Endothelial cell of hepatic sinusoid (primary cell): ENCODE measurements around the gene RABEPK.
"Not testable (repeated sequence)": the region's sequence is repeated elsewhere in the genome, so short reads cannot be mapped to it uniquely, and the experiment has no call there.

Source experiments
- in situ Hi-C: cut with HindIII; loops from 2 replicates; pipeline ENCODE4 v1.10.0; 2017; ENCODE audit warnings: low sequenced_read_pairs

The RABEPK gene, protein sequence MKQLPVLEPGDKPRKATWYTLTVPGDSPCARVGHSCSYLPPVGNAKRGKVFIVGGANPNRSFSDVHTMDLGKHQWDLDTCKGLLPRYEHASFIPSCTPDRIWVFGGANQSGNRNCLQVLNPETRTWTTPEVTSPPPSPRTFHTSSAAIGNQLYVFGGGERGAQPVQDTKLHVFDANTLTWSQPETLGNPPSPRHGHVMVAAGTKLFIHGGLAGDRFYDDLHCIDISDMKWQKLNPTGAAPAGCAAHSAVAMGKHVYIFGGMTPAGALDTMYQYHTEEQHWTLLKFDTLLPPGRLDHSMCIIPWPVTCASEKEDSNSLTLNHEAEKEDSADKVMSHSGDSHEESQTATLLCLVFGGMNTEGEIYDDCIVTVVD

DNA sequence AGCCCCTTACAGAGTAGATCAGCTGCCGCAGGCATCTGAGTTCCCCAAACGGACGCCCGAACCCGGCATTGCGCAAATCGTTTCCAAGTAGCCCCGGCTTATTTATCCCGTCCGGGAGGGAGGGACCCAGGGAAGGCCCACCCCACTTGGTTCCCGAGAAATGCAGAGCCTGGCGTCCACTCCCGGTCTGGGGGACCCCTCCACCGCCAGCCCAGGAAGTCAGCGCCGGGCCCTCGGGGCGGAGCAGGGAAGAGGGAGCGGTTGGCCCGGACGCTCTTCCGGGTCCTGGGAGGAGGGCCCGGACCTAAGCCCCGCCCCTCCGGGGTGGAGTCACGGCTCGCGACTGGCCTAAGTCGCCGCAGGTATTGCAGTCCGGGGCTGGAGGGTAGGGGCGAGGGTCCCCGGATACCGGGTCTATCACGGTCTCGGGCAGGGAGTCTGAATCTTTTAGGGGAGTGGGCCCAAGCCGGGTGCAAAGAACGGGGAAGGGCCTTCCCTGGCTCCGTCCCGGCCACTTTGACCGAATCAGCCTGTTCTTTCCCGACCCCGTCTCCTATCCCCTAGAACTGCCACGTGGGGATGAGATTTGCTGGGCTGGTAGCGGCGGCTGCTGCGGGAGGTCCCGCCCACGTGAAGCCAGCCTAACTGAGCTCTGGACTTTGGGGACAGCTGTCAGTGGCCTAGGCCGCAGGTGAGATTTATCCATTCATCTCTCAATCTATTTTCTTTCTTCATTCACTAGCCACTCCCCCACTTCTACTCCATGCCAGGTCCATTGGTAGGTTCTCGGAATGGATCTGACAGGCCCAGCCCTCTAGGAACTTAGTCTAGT is at the start of gene RABEPK:
Gene RABEPK, plus strand, starts transcription at position 327 of the 832 bp plus-strand sequence. CDS start 2,472 bp downstream, outside the sequence.
- in situ Hi-C loops: no loop called here

DNA sequence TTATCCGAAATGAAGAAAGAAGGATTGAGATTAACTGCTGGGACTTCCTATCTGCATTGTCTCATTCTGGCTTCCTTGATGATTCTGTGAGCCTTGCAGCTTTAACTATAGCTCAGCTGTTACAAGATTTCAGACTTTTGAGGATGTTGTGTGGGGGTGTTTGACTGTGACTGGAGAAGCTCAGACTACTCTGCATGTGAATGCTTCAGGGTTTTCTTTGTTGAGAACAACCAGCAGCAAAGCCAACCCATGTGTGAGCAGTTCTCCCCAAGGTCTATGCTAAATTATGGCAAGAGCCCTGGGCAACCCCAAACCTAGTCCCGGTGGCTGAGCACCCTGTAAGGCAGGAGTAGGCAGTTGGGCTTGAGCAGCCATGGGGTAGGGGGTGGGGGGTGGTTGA is 48.6 kb upstream of the RABEPK start:
- in situ Hi-C loops: no loop called here

DNA sequence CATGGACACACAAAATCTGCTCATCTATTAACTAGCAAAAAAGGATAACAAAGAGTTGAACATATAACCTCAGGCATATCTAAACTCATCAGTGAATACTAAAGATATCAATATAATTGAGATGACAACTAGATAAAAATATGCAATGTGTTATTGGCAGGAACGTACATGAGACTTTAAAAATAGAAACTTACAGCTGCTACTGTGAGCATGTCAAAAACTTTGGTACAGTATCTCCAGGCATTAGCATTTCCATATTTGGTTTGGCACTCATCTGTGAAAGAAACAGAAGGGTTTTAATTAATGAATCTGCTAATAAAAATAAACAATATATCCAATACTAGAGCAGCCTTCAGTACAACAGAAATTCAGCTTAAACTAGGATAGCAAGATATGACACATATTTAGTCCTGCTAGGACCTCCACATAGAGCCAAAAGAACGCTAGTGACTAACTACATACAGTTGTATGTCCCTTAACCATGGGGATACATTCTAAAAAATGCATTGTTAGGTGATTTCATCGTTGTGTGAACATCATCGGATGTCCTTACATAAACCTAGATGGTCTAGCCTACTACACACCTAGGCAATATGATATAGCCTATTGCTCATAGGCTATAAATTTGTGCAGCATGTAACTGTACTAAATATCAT is 46.5 kb upstream of the RABEPK start:
- in situ Hi-C loops: no loop called here

DNA sequence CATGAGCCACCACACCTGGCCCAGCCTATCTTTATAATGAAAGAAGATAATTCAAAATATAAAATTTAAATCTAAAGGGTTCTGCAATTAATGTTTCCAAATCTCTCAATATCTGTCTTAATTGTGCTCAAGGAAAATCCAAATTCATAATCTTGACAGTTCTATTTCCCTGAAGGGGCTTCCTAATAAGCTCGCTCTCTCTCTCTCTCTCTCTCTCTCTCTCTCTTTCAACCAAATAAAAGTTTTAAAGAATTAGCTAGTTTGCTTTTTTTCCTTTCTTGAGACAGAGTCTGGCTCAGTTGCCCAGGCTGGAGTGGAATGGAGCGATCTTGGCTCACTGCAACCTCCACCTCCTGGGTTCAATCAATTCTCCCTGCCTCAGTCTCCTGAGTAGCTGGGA is 43.8 kb upstream of the RABEPK start:
- in situ Hi-C loops: no loop called here

DNA sequence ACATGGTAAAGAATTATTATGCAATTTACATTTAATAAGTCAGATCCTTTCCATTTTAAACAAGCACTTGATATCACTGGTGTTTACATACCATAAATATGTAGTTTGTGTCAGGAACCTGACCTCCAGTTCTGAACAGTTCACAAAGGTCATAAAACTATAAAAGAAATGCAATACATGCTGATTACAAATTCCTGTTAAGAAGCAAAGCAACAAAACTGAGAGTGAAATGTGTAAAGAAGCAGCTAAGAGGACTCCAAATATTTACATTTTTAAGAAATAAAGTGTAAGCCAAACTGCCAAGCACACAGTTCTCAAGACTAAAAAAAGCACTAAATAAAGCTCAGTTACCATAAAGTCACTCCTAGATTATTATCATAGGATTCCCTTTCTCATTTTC is 39.6 kb upstream of the RABEPK start:
- in situ Hi-C loops: no loop called here

DNA sequence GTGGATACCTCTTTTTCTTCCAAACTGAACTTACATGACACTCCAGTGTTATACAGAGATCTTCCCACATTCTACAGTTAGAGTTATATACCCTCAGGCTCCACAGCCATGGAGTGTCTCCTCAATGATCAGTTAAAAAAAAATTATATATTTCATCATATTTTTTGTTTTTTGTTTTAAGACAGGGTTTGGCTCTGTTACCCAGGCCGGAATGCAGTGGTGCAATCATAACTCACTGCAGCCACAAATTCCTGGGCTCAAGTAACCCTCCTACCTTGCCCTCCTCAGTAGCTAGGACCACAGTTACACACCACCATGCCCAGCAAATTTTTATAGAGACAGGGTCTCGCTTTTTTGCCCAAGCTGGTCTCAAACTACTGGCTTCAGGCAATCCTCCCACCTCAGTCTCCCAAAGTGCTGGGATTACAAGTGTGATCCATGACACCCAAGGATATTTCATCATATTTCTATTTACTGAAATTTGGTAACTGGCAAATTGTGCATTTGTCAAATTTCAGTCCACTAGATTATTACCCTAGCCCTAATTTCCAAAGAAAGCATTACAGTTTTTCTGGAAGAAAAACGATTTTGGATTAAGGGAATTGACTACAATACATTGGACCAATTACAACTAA is 38.9 kb upstream of the RABEPK start:
- in situ Hi-C loops: no loop called here

DNA sequence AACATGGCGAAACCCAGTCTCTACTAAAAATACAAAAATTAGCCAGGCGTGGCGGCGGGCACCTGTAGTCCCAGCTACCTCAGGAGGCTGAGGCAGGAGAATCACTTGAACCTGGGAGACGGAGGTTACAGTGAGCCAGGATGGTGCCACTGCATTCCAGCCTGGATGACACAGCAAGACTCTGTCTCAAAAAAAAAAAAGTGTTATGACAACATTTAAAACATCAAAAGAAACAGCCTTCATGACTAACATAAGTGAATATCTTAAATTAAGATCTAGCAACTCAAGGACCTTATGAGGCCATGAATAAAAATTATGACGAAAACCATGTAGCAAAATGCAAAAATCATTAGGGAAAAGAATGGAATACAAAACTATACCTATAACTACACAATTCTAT is 37.5 kb upstream of the RABEPK start:
- in situ Hi-C loops: not testable (repeated sequence)

DNA sequence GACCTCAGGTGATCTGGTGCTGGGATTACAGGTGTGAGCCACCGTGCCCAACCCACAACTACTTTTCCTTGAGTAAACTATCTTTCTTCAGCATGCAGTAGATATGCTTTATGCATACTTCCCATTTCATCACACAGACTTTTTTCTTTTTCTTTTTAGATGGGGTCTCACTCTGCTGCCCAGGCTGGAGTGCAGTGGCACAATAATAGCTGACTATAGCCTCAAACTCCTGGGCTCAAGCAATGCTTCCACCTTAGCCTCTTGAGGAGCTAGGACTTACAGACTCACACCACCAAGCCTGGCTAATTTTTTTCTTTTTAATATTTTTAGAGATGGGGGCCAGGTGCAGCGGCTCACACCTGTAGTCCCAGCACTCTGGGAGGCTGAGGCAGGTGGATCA is 33.6 kb upstream of the RABEPK start:
- in situ Hi-C loops: no loop called here

DNA sequence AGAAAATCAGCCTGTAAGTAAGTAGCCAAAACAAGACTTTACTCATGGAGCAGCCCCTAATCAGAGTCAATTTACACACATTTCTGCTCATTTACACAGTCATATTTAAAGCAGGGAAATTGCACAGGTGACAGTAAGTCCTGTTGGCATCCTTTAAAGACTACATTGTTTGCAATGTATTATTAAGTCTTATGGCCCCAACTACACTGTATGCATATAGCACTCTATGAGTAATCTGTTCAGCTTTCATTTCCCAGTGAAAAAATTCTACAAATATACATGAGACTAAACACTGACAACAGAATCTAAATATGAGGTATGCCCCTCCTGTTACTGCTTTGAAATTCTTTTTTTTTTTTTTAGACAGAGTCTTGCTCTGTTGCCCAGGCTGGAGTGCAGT is 30.4 kb upstream of the RABEPK start:
- in situ Hi-C loops: no loop called here

DNA sequence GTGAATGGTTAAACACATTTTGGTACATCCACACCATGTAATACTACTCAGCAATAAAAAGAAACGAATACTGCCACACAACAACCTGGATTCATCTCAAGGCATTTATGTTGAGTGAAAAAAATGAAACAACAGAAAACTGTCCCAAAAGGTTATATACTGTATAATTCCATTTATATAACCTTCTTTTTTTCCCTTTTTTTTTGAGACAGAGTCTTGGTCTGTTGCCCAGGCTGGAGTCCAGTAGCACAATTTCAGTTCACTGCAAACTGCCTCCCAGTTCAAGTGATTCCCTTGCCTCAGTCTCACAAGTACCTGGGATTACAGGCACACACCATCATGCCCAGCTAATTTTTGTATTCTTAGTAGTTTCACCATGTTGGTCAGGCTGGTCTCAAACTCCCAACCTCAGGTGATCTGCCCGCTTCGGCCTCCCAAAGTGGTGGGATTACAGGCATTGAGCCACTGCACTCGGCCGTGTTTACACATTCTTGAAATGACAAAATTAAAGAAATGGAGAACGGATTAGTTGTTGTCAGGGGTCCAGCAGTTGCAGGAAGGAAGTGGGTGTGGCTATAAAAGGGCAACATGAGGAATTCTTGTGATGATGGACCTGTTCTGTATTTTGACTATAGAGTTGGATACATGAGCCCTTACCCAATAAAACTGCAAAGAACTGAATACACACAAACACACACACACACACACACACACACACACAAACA is 28.1 kb upstream of the RABEPK start:
- in situ Hi-C loops: no loop called here

DNA sequence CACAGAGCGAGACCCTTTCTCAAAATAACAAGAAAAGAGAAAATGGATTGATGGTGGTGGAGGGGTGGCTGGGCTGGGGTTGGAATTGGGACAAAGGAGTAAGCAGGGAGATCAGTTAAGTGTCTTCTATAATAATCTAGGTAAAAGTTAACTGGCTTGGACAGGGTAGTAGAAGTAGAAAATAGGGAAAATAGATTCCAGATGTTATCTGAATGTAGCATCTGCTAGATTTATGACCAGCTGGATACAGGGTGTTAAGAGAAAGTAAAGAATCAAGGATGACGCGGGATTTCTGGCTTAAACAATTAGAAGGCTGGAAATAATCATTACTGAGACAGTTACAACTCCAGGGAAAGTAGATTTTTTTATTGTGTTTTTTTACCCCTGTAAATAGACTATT is 23.7 kb upstream of the RABEPK start:
- in situ Hi-C loops: no loop called here

DNA sequence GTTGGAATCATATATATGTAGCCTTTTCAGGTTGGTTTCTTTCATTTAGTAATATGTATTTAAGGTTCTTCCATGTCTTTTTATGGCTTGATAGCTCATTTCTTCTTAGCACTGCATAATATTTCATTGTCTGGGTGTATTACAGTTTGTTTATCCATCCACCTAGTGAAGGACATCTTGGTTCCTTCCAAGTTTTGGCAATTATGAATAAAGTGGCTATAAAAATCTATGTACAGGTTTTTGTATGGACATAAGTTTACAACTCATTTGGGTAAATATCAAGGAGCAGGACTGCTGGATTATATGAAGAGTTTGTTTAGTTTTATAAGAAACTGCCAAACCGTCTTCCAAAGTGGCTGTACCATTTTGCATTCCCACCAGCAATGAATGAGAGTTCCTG is 22.5 kb upstream of the RABEPK start:
- in situ Hi-C loops: no loop called here

DNA sequence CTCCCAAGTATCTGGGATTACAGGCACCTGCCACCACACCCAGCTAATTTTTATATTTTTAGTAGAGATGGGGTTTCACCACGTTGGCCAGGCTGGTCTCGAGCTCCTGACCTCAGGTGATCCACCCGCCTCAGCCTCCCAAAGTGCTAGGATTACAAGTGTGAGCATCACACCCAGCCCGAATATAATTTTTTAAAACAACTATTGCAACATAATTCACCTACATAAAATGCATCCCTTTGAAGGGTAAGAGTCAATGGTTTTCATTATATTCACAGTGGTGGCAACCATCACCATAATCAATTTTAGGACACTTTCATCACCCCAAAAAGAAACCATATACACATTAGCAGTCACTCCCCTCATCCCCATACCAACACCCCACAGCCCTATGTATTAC is 20.6 kb upstream of the RABEPK start:
- in situ Hi-C loops: not testable (repeated sequence)

DNA sequence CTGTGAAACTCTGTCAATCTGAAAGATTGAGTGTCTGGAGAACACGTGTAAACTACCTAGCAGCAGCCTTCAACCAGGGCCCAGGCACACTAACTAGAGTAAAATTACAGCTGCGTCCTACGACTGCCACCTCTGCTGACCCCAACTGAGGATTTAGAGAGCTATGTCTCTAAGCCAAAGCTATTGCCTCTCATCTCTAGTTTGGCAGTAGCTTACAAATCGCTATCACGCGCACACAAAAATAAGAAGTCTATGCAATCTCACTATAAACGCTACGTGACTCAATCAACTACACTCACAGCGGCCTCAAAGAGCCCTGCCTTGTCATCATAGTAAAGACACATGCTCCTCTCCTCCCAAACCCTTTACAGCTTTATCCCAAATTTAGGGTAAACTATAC is 19.5 kb upstream of the RABEPK start:
- in situ Hi-C loops: no loop called here

DNA sequence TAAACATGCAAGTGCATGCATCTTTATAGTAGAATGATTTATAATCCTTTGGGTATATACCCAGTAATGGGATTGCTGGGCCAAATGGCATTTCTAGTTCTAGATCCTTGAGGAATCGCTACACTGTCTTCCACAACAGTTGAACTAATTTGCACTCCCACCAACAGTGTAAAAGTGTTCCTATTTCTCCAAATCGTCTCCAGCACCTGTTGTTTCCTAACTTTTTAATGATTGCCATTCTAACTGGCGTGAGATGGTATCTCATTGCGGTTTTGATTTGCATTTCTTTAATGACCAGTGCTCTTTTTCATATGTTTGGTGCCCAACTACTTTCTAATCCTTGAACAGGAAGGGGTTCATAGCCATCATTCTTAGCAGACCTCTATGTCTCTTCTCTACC is 18.6 kb upstream of the RABEPK start:
- in situ Hi-C loops: not testable (repeated sequence)

DNA sequence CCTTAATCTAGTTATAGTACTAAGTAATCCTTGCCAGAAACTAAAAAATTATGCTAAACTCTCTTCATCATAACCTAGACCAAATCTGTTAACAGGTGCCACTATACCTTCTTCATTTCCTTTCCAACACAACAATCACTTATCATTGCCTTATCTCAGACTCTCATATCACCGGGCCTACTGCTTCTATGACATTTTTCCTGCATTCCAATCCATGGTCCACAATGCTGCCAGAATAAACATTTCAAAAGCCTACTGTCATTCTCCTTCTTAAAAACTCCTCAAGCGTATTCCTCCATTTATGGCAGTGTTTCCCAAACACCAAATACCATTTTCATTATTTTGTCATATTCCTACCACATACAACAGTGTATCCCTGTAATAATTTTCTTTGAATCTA is 17.3 kb upstream of the RABEPK start:
- in situ Hi-C loops: no loop called here

DNA sequence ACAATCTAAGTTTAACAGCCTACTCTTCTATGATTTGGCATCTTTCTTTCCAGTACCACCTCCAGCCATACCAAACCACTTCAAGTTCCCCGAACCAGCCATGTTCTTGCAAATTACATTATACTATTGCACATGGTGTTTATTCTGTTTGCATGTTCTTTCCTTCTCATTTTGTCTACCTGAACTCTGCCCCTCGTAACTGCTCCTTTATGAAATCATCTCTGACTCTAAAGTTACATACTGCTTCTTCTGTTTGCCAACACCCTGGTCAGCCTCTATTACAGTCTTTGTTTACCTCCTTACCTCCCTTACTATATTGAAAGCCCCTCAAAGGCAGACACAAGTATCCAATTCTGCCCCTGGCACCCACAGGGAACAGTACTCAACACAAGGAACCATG is 16.8 kb upstream of the RABEPK start:
- in situ Hi-C loops: no loop called here

DNA sequence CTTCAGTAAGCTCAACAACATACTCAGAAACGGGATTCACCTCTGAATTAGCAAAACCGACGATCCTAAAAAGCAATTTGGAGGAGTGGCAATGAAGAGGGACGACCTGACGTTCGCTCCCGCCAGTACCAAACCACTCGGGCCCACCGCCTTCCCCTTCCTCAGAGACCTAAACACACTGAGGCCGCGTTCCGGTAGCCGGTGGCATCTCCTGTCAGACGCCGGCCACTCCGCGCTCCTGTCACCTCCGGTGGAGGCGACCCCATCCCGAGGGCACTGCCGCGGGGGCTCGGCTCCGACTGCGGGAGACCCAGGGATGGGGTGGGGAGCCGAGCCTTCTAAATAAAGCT is 11.4 kb upstream of the RABEPK start:
- in situ Hi-C loops: no loop called here

DNA sequence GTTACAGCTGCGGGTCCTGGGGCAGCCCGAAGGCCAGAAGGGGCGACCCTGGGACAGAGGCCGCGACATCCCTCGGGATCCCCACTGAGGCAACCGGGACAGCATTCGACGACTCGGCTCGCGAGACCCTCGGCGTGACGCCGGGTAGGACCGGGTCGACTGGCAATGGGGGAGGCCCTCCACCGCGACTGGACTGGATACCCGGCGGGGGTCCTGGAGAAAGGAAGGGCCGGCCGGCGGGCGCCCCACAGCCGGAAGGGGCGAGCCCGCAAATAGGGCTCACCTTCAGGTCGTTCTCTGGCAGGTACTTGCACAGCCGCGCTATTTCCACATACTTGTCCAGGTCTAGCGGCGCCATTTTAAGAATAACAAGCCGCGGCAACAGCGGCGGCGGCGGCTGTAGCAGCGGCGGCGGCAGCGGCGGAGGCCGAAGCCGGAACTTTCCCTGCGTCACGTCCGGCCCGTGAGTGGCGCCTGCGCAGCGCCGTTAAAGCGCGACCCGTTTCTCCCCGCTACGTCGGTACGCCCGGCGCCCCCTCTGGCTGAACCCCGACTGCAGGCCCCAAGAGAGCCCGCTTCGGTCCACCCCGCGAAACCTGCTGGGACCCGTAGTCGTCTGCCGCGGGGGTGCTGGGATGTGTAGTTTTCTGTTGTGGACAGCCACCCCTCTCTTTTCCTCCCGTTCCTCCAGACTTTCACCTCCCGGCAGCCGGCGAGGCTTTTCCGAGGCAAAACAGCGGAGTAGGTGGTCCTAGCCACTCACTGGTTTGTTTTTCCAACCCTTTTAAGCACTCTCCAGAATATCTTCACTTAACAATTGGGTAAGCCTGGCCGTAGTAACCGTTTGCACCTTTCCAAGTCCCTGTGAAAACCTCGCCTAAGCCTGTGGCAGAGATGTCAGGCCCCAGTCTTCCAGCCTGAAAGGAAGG is 10.7 kb upstream of the RABEPK start, which contains the start of gene PPP6C:
Gene PPP6C, minus strand, starts transcription at position 443 of the 929 bp plus-strand sequence. Its CDS starts 85 bp downstream, at position 358.
- in situ Hi-C loops: no loop called here
